WTC11 (cell line): ENCODE measurements around the gene ATOX1. TPM values are rescaled to one million over a fixed set of nuclear protein-coding genes. Genes with fewer than 3 reads are reported as not detected.

ENCODE experiments used
- ATAC-seq: fragments of 200-7000 bp; cut with Tn5 transposase; 2 replicates; pipeline ENCODE4 v1.10.0; 2021; ENCODE audit warnings: mild to moderate bottlenecking, moderate library complexity
- CTCF ChIA-PET: fragments of 300-600 bp; sonication (Branson Sonifier 250); formaldehyde crosslinking; loops from one replicate; lab custom pipeline; 2021; ENCODE audit warnings: antibody characterized with exemption; lab: Charles Lee
- POLR2A ChIA-PET: fragments of 350-600 bp; sonication (Branson Sonifier 250); formaldehyde crosslinking; loops from one replicate; lab custom pipeline; 2021; ENCODE audit warnings: antibody characterized with exemption; lab: Charles Lee
- DNase-seq: peaks from one replicate; pipeline ENCODE4 v3.0.0; 2021; ENCODE audit warnings: low spot score
- H3K27ac Mint-ChIP-seq: 2 replicates; pipeline ENCODE4 v1.8.0; 2021; ENCODE audit warnings: mixed read lengths
- H3K27me3 Mint-ChIP-seq: 2 replicates; pipeline ENCODE4 v1.8.0; 2021; ENCODE audit warnings: low read depth, mild to moderate bottlenecking, moderate library complexity, mixed read lengths
- H3K36me3 Mint-ChIP-seq: 2 replicates; pipeline ENCODE4 v1.8.0; 2021; ENCODE audit warnings: mixed read lengths
- H3K4me1 Mint-ChIP-seq: 2 replicates; pipeline ENCODE4 v1.8.0; 2022; ENCODE audit warnings: mixed read lengths
- H3K4me3 Mint-ChIP-seq: 2 replicates; pipeline ENCODE4 v1.8.0; 2021; ENCODE audit warnings: mild to moderate bottlenecking, moderate library complexity, mixed read lengths
- H3K9me3 Mint-ChIP-seq: 2 replicates; pipeline ENCODE4 v1.8.0; 2021; ENCODE audit warnings: mixed read lengths
- CREB1 ChIP-seq: sonication (generic); formaldehyde crosslinking; IDR thresholded peaks from 2 replicates; pipeline ENCODE4 v1.8.0; 2023; ENCODE audit warnings: mild to moderate bottlenecking, missing genetic modification reagents
- CREM ChIP-seq: sonication (generic); formaldehyde crosslinking; IDR thresholded peaks from 2 replicates; pipeline ENCODE4 v1.8.1; 2022; ENCODE audit warnings: mild to moderate bottlenecking, missing genetic modification reagents, moderate library complexity
- GABPB1 ChIP-seq: sonication (generic); formaldehyde crosslinking; IDR thresholded peaks from 2 replicates; pipeline ENCODE4 v1.8.1; 2023; ENCODE audit warnings: mild to moderate bottlenecking, missing genetic modification reagents
- HMGA2 ChIP-seq: fragments of 250-450 bp; sonication (Bioruptor Pico); IDR thresholded peaks from 2 replicates; pipeline ENCODE4 v1.4.0; 2021; ENCODE audit warnings: mild to moderate bottlenecking, moderate library complexity
- KAT7 ChIP-seq: sonication (generic); formaldehyde crosslinking; IDR thresholded peaks from 2 replicates; pipeline ENCODE4 v1.8.1; 2023; ENCODE audit warnings: missing genetic modification reagents, mild to moderate bottlenecking, borderline replicate concordance
- NFATC4 ChIP-seq: fragments of 250-450 bp; sonication (Bioruptor Pico); IDR thresholded peaks from 2 replicates; pipeline ENCODE4 v1.9.0; 2021; ENCODE audit warnings: mild to moderate bottlenecking
- ZNF138 ChIP-seq: sonication (generic); formaldehyde crosslinking; conservative IDR thresholded peaks from 2 replicates; pipeline ENCODE4 v1.8.1; 2022; ENCODE audit warnings: mild to moderate bottlenecking, moderate library complexity, missing genetic modification reagents
- total RNA-seq: library from RNA; stranded (reverse); gene quantifications from 3 replicates; pipeline ENCODE4 v1.2.3, GENCODE V29; 2021
- TF ChIP-seq, protein P1 (sequence below): sonication (generic); formaldehyde crosslinking; IDR thresholded peaks from 2 replicates; pipeline ENCODE4 v1.8.0; 2023; ENCODE audit warnings: missing genetic modification reagents, mild to moderate bottlenecking, borderline replicate concordance
- TF ChIP-seq, protein P2 (sequence below): sonication (generic); formaldehyde crosslinking; IDR thresholded peaks from 2 replicates; pipeline ENCODE4 v1.8.0; 2022; ENCODE audit warnings: mild to moderate bottlenecking, missing genetic modification reagents

The ATOX1 gene
- total RNA-seq, 1 experiment from 2014 or later: 76.4 TPM

DNA sequence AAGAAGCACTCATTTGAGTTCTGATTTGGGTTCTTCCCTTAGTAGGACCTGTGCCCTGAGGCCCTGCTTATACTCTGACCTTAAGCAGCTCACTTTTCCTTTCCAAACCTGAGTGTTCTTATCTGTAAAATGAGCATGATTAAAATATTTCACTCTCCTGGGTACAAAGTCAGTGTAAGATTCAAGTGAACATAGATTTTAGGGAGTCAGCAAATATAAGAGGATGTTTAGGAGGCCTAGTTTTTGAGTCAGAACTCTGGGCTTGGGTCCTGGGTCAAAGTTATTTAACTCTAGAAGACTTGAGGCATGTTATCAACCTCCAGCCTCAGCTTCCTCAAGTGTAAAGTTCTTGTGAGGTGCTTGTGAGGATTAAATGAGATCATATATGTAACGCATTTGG lies 63.0 kb downstream of the ATOX1 start (continued):
- TF ChIP-seq, protein P1, sequence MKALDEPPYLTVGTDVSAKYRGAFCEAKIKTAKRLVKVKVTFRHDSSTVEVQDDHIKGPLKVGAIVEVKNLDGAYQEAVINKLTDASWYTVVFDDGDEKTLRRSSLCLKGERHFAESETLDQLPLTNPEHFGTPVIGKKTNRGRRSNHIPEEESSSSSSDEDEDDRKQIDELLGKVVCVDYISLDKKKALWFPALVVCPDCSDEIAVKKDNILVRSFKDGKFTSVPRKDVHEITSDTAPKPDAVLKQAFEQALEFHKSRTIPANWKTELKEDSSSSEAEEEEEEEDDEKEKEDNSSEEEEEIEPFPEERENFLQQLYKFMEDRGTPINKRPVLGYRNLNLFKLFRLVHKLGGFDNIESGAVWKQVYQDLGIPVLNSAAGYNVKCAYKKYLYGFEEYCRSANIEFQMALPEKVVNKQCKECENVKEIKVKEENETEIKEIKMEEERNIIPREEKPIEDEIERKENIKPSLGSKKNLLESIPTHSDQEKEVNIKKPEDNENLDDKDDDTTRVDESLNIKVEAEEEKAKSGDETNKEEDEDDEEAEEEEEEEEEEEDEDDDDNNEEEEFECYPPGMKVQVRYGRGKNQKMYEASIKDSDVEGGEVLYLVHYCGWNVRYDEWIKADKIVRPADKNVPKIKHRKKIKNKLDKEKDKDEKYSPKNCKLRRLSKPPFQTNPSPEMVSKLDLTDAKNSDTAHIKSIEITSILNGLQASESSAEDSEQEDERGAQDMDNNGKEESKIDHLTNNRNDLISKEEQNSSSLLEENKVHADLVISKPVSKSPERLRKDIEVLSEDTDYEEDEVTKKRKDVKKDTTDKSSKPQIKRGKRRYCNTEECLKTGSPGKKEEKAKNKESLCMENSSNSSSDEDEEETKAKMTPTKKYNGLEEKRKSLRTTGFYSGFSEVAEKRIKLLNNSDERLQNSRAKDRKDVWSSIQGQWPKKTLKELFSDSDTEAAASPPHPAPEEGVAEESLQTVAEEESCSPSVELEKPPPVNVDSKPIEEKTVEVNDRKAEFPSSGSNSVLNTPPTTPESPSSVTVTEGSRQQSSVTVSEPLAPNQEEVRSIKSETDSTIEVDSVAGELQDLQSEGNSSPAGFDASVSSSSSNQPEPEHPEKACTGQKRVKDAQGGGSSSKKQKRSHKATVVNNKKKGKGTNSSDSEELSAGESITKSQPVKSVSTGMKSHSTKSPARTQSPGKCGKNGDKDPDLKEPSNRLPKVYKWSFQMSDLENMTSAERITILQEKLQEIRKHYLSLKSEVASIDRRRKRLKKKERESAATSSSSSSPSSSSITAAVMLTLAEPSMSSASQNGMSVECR (CRISPR knock-in tag): no peak
- no peak for TF ChIP-seq CREB1 (CRISPR knock-in tag)
- no peak for TF ChIP-seq ZNF138
- TF ChIP-seq CREM (CRISPR knock-in tag): no peak
- no peak for TF ChIP-seq KAT7 (CRISPR knock-in tag)
- TF ChIP-seq NFATC4 (CRISPR knock-in tag): no peak

DNA sequence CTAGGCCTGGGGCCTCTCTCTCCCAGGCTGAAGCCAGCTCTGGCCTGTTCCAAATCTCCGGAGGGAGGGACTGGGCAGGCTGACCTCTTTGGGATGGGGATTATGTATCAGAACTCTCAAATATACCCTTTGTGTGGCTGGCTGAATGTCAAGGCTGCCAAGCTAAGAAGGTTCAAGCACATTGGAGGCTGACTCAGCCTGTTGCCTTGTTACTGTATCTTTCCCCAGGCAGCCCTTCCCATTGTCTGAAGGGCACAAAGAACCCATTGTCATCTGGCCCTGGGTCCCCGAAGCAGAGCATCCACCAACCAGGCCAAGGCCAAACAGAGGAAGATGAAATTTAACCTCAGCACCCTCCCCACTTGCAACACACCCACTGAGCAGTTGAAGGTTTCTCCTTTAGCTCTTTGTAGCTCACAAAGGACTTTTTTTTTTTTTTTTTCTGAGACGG lies 64.4 kb downstream of the ATOX1 start:
- DNase-seq: no peak
- Mint-ChIP-seq H3K27me3 (no peaks in the 10 kb centered on the region; the same call in 1 of the 2 replicates), H3K36me3 (no peaks in the 10 kb centered on the region), H3K4me1 (peaks cover 23% of the 10 kb centered on the region), H3K4me3 (no peak overlapping the region), H3K27ac (no peak overlapping the region), H3K9me3 (no peaks in the 10 kb centered on the region)
- TF ChIP-seq, protein P2, sequence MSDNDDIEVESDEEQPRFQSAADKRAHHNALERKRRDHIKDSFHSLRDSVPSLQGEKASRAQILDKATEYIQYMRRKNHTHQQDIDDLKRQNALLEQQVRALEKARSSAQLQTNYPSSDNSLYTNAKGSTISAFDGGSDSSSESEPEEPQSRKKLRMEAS (CRISPR knock-in tag): no peak
- TF ChIP-seq HMGA2 (CRISPR knock-in tag): no peak
- 0 out of 2 replicates have a peak, but pooled peaks have one; percentile 19 for TF ChIP-seq GABPB1 (CRISPR knock-in tag)
- ATAC-seq: no peak
- CTCF ChIA-PET: no interaction called here
- POLR2A ChIA-PET: no interaction called here

Other genes starting within 250 kb of the ATOX1 start
- gene FAT2, start 167.3 kb downstream of the ATOX1 start, total RNA-seq: 0.14 to 0.26 TPM (median 0.16 TPM) in 3 replicates
- 357 to 418 TPM (median 358 TPM) in 3 replicates for gene SPARC, start 71.7 kb downstream of the ATOX1 start, total RNA-seq
- 396 to 413 TPM (median 400 TPM) in 3 replicates for gene G3BP1, start 13.3 kb upstream of the ATOX1 start, total RNA-seq
- gene GLRA1, start 166.2 kb upstream of the ATOX1 start, total RNA-seq: not detected in 3 replicates